Measurements from ENCODE around the gene TUT4.

Gene TUT4

DNA sequence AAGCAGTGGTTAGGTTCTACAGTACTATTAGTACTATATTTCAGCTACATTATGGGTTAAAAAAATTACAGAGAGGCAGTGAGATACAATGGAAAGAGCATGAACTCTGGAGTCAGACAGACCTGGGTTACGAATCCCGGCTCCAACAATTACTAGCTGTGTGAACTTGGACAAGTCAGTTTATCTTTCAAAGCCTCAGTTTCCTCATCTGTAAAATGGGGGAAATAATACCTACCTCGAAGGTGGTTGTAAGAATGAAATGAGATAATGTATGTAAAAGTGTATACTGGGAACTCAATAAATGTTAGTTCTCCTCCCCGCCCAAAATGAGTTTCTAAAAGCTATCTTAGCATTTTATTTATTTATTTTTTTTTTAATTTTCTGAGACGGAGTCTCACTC lies 89.0 kb downstream of the TUT4 start:
- no peak for DNase-seq

DNA sequence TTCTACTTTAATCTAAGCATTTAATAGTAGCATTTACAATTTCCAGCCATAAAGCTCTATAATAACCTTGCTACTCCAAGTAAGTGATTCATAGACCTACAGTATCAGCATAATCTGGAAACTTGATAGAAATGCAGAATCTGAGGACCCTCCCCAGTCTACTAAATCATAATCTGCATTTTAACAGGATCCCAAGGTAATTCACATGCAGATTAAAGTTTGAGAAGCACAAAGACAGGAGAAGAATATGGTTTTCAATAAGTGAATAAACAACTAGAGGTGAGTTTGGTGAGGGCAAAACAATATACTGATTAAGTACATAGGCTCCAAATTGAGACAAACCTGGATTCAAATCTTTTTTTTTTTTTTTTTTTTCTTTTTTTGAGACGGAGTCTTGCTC lies 91.1 kb downstream of the TUT4 start:
- no peak for DNase-seq

DNA sequence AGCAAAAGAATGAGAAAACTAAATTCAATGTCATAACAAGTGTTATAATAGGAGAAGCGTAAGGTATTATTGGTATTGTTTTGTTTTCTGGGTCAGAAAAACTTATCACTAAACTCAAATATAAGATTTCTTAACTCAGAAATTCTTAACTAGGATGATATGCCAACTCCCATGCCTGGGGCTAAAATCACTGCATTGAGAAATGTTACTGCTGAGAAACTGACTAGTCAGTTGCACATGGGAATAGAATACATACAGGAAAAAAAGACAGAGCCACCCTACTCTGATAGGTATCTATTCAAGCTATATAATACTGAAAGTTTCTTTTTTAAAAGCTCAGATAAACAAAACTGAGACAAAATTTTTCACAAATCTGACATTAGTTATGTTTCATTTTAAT lies 92.2 kb downstream of the TUT4 start:
- no peak for DNase-seq

DNA sequence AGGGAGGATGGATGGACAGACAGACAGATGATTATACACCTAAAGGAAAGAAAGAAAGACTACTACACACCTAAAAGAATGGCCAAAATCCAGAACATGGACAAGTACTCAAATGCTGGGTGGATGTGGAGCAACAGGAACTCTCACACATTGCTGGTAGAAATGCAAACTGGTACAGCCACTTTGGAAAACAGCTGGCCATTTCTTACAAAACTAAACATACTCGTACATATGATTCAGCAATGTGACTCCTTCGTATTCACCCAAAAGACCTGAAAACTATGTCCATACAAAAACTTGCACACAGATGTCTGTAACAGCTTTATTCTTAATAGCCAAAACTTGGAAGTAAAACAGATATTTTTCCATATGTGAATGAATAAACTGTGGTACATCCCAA lies 97.2 kb downstream of the TUT4 start:
- DNase-seq = no peak

DNA sequence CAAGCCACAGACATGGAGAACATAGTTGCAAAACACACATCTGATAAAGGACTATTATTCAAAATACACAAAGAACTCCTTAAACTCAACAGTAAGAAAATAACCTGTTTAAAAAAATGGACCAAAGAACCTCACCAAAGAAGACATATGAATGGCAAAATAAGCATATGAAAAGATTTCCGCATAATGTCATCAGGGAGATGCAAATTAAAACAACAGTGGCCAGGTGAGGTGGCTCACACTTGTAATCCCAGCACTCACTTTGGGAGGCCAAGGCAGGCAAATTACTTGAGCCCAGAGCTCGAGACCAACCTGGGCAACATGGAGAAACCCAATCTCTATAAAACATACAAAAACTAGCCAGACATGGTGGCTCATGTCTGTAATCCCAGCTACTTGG lies 98.1 kb downstream of the TUT4 start:
- no peak for DNase-seq

DNA sequence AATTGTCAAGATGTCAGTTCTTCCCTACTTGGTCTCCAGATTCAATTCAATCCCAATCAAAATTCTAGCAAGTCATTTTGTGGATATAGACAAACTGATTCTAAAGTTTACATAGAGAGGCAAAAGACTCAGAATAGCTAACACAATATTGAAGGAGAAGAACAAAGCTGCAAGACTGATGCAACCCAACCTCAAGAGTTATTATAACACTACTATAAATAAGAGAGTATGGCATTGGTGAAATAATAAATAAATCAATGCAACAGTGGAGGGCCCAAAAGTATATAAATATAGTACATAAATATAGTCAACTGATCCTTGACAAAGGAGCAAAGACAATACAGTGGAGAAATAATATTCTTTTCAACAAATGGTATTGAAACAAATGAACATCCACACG lies 98.8 kb downstream of the TUT4 start:
- no peak for DNase-seq

DNA sequence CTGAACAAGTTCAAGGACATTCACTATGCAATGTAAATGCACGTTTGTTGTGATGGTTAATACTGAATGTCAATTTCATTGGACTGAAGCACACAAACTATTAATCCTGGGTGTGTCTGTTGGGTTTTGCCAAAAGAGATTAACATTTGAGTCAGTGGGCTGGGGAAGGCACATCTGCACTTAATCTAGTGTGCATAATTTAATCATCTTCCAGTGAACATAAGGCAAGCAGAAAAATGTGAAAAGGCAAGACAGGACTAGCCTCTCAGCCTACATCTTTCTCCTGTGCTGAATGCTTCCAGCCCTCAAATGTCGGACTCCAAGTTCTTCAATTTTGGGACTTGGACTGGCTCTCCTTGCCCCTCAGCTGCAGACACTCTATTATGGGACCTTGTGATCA lies 108.4 kb downstream of the TUT4 start:
- DNase-seq = no peak

DNA sequence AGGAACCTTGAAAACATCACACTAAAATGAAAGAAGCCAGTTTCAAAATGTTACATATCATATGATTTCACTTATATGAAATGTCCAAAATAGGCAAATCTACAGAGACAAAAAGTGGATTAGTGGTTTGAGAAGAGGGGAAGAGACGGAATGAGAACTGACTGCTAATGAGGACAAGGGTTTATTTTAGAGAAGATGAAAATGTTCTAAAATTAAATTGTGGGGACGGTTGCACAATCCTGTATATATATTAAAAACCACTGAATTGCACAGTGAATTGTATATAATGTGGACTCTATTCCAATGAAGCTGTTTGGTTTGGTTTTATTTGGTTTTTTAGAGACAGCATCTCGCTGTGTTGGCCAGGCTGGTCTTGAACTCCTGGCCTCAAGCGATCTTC lies 112.9 kb downstream of the TUT4 start:
- no peak for DNase-seq

DNA sequence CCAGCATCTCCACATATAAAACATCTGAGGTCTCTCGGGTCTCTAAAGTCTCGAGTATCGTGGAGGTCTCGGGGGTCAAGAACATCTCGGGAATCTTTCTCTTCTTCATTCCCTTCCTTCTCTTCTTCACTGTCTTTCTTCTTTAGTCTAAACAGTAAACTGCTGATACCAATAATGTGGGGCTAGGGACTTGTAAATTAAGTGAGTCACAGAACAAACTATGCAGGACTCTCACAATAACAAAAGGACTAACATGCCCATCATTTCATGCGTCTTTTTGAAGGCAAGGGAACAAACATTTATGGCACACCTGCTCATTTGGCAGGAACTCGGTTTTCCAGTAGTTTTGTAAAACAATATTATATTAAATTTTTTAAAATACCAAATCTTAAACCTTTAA lies 116.1 kb downstream of the TUT4 start:
- DNase-seq = no peak

DNA sequence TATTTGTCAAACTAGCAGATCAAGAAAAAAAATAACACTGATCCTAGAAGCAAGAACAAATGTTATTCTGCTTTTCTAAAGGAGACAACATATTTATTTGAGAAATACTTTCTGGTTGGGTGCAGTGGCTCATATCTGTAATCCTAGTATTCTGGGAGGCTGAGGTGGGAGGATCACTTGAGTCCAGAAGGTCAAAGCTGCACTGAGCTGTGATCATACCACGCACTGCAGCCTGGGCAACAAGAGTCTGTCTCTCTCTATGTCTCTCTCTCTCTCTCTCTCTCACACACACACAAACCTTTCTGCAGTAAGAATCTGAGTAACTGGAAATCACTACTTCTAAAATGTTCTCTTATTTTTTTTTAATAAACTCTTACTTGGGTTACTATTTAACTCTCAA lies 117.2 kb downstream of the TUT4 start:
- DNase-seq = no peak

DNA sequence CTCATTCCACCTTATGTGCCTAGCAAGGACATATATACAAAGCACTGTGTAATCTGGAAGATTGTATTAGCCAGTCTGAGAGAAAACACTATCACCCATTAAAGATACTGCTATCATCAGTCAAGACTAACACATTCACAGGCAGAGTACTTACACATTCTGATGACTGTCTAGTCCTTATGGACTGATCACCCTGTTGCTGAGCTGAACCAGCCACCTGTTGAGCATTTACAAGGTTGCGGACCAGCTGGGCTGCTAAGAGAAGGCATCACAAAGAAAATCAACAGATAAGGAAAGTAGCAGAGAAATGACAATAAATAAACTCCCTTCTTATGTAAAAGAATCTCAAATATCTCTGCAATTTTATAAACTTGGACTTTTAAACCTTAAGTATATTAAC lies 117.7 kb downstream of the TUT4 start:
- no peak for DNase-seq

DNA sequence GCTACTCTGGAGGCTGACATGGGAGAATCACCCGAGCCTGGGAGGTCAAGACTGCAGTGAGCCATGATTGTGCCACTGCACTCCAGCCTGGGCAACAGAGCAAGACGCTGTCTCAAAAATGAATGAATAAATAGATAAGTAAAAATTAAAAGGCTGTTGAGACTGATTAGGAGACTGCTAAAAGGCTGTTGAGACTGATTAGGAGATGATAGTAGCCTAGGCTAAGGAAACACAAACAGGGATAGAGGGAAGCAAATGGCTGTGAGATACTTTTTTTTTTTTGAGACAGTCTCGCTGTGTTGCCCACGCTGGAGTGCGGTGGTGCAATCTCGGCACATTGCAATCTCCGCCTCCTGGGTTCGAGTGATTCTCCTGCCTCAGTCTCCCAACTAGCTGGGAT lies 120.1 kb downstream of the TUT4 start:
- no peak for DNase-seq

DNA sequence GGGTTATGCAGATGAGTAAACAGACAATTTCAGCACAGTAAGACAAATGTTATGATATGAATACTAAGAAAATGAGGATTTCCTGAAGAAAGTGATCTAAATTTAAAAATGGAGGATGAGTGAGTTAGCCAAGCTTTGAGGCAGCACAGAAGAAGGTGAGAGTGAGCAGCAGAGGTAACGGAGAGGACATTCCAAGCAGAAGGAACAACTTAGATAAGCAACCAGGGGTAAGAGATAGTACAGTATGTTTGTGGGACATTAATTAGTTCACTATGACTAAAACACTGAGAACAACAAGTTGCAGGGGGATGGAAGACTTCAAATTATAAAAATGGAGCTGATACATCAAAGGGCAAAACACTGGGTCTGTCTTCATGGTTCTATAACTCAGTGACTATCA lies 125.7 kb downstream of the TUT4 start:
- DNase-seq = no peak

DNA sequence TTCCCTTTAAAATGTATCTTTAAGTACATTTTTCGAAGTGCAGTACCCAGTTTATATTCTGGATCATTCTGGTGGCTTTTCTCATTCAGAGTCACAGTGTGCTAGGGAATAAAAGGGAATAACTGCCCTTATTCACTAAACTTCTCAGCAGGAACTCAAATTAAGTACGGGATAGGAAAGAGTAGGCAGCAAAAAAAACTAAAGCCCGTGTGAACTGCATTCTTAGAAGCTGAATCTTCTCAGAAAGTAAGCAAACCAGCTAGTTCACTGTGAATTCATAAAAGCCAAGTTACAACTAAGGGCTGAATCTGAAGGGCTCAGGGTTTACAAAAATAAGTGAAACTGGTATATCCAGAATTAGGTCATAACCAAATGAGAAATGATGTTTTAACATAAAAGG lies 126.5 kb downstream of the TUT4 start:
- DNase-seq = no peak

DNA sequence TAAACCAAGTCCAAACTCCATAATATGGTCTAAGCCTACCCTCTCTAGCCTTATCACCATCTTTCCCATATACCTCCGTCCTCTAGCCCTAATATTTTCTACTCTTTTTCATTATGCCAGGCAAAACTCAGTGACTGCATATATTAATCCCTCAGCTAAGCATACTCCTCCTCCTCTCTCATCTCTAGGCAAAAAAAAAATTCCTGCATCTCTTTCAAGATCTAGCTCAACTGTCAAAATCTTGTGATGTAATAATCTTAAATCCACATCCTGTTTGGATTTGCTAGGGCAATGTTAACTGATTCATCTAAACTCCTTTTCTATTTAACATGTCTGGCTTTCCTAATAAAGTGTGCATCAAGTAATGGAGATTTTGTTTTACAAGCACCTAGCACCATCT lies 128.1 kb downstream of the TUT4 start:
- DNase-seq = no peak

DNA sequence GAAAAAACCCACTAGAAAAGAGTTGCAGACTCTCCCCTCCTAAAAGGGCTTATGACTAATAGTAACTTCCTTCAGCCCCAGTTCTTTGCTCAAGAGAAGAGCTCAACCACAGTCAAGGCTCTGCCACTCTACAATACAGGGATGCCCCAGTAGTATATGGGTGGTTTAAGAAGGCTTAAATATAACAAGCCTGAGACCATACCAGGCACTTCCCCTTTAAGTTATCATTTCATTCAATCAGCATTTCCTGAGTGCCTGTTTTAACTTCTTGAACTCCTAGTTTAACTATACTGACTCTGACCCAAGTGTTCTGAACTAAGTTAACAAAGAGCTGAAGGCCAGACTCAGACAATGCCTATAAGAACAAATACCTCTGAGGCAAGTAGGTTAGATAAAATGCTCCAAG lies 128.7 kb downstream of the TUT4 start:
- DNase-seq = no peak

DNA sequence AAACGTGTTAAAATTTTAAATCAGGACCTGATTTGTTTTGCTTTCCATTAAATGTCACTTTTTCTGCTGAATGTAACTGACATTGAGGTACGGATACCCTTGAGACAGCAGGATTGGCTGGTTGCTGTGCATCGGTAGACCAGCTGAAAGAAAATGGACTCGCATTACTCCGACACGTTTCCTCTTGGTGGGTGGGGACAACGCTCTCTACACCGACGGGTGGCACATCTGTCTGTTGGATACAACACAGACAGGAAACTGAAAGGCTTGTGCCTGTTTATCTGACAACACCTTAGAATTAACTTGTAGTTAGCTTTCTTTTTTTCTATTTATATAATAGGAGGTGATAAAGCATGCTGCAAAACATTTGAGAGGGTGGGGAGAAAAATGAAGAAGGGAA lies 129.1 kb downstream of the TUT4 start:
- no peak for DNase-seq

DNA sequence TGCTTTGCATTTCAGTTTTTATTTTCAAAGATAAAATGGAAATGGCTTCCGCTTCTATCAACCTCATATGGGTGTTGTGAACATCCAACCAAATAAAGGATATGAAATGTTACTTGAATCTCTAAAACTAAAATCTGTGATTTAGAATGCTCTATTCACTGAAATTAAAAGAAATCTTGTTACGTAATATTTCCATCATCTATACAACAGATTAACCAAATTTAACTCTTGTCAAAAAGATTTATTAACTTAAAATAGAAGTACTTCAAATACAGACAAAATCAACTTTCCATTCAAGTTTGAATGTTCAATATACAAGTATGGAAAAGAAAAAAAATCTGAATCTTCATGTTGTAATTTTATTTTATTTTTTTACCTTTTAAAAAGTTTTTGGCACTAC lies 129.8 kb downstream of the TUT4 start:
- no peak for DNase-seq

DNA sequence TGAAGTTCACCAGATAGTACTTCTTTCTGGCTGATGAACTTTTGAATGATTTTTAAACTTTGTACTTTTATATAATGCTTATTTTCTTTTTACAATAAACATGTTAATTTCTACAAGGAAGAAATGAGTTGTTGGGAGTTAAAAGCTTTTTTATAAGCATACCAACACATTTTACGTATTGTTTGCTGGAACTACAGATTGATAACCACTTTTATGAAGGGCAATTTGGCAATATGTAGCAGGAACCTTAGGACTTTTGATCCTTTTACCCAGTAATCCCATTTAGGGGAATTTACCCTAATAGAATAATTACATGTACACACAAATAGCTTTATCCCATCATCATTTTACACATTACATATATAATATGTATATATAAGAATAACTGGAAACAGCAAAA lies 132.2 kb downstream of the TUT4 start:
- no peak for DNase-seq

DNA sequence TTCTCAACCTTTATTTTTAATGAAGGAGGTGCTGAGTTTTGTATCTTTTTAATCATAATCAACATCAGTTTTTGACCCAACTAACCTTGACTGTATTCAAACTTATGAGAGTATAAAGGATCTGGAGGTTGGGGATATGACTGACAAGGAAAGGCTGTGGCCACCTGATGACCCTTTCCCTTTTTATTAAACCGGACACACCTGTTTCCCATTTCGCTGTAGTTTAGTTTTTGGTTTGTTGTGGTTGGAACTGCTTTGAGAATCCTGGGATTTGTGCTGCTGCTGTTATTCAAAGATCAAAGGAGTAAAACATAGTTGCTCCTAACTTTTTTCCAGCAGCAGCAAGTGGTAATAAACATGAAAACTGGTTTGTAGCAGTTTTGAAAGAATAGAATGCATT lies 136.1 kb downstream of the TUT4 start:
- DNase-seq = no peak

DNA sequence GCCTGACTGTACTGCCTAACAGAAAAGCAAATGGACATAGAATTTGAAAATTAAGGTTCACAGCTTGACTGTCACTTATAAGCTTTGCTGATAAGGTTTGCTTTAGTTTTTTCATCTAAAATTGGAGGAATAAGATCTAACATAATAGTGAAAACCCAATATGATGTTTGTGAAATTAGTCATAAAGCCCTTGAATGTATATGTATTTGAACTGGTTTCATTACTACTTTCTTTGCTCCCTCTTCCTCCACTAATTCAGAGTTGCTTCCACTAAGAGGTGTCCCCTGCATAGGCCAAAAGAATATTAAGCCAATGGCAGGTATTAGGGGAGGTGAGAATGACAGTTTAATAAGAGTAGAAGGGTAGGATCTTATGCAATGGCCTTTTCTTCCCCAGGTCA lies 137.9 kb downstream of the TUT4 start:
- no peak for DNase-seq

DNA sequence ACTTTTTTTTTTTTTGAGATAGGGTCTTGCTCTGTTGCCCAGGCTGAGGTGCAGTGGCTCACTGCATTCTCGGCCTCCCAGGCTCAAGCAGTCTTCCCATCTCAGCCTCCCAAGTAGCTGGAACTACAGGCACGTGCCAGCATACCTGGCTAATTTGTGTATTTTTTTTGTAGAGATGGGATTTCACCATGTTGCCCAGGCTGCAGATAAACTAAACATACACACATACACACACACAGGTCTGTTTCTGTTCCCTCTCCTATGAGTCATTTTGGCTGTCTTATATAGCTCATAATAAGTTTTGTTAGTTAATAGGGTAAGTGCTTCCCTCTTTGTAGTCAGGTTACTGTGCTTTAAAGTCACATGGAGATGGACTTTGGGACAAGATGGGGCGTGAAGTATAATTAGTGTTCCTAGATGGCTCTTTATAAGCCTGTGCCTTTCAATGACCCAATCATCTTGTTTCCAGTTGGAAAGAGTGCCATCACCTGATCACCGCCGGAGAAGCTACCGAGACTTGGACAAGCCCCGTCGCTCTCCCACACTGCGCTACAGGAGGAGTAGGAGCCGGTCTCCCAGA lies 139.4 kb downstream of the TUT4 start:
- DNase-seq = no peak

DNA sequence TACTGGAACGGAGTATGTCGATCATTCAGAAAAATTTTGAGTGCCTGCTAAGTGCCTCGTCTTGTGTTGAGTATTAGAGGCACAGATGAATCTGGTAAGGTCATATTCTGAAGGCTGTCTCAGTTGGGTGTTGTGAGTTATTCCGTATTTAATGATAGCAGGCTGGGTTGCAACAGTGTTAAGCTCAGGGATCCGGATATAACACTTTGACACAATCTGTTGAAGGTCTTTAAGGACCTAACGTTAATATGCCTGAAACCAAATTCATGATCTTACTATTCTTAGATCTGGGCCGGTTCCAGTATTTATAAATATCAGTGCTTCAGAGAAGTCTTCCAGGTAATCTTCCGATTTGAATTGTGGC lies 147.9 kb downstream of the TUT4 start:
- DNase-seq = no peak

DNA sequence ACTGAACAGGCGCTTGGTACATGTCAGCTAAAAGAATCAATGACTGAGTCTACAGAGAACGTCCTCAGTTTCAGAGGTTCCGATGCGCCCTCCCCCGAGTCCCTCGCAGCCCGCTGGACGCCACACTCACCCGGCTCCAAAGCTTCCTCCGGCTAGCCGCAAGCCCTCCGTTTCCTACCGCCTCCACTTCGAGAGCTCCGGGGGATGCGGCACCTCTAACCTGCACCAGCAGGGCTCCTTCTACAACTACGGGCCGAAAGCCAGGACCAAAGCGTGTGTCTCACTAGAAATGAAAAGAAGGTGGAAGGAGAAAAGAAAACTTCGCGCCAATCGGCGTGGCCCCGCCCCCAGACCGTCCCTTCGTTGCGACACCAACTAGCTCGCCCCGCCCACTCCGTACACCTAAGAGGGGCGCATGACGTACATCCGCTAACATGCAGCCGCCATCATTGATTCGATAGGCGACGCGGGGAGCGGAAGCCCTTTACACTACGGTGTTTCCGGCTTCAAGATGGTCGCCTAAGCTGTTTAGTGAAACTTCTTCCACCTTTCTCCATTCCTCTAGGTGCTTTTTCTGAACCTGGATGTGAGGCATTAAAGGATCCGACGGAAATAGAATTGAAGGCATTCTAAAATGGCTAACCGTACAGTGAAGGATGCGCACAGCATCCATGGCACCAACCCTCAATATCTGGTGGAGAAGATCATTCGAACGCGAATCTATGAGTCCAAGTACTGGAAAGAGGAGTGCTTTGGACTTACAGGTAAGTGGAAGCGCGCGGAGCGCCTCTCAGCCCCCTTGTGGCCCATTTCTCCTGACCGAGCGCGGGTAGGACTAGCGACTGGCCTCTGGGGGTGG lies 148.5 kb downstream of the TUT4 start, which contains the start of the genes ORC1 and PRPF38A:
Gene ORC1 (minus strand): TSS at position 308 of the 859 bp plus-strand sequence. CDS start 2,200 bp downstream, outside the sequence.
Gene PRPF38A (plus strand): TSS at position 487 of the 859 bp plus-strand sequence. CDS start 148 bp downstream, at position 635.
- DNase-seq = peak; percentile 94

Measured in NCI-H1092 (cell line).